Bronchial epithelial cell (primary cell): ENCODE measurements around the gene GPRASP3. TPM values are rescaled to one million over a fixed set of nuclear protein-coding genes. Genes with fewer than 3 reads are reported as not detected.

Experiments
- DNase-seq: peaks from one replicate; pipeline ENCODE4 v3.0.0-alpha.2; 2010; ENCODE audit warnings: low read depth
- FAIRE-seq: peaks from 2 replicates; lab custom pipeline; 2011; peaks lifted over from hg19 to GRCh38; lab: Jason Lieb, UNC
- H3K27me3 ChIP-seq: 2 replicates; pipeline ENCODE4 v1.5.1; 2011; ENCODE audit warnings: low read length; ENCODE audit not compliant: control insufficient read depth, insufficient read depth
- H3K36me3 ChIP-seq: 2 replicates; pipeline ENCODE4 v1.5.1; 2011; ENCODE audit warnings: low read length; ENCODE audit not compliant: control insufficient read depth, insufficient read depth
- H3K4me3 ChIP-seq: 2 replicates; pipeline ENCODE4 v1.5.1; 2011; ENCODE audit warnings: mild to moderate bottlenecking, low read depth, low read length, control low read depth
- total RNA-seq: library from RNA; depleted of rRNA; stranded (reverse); fragments of >200 nt; gene quantifications from 2 replicates; pipeline ENCODE4 v1.2.1, GENCODE V29; 2014
- TF ChIP-seq, protein P1 (sequence below): IDR thresholded peaks from 2 replicates; pipeline ENCODE4 v1.5.1; 2011; ENCODE audit warnings: mild to moderate bottlenecking, moderate library complexity, low read length, control low read depth, inconsistent platforms; ENCODE audit not compliant: insufficient read depth, severe bottlenecking

GPRASP3 gene
- total RNA-seq, 1 donor from 2014 or later, result 1.8 TPM

DNA sequence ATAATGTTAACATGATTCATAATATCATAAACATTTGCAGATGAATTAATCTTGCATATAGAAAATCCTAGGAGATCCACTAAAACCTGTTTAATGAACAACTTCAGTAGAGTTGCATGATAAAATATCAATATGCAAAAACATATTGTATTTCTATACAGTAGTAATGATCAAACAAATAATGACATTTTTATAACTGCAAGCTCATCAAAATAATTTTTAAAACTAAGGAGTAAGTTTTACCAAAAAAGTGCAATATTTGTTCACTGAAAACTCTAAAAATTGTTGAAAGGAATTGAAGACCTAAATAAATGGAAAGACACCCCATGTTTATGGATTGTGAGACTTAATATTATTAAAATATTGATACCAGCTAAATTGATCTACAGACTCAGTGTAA lies 24.2 kb upstream of the GPRASP3 start:
- Histone ChIP-seq H3K4me3 (no peak overlapping the region), H3K36me3 (no peaks in the 10 kb centered on the region), H3K27me3 (no peaks in the 10 kb centered on the region)
- DNase-seq (no peak), FAIRE-seq (no peak)
- TF ChIP-seq, protein P1, sequence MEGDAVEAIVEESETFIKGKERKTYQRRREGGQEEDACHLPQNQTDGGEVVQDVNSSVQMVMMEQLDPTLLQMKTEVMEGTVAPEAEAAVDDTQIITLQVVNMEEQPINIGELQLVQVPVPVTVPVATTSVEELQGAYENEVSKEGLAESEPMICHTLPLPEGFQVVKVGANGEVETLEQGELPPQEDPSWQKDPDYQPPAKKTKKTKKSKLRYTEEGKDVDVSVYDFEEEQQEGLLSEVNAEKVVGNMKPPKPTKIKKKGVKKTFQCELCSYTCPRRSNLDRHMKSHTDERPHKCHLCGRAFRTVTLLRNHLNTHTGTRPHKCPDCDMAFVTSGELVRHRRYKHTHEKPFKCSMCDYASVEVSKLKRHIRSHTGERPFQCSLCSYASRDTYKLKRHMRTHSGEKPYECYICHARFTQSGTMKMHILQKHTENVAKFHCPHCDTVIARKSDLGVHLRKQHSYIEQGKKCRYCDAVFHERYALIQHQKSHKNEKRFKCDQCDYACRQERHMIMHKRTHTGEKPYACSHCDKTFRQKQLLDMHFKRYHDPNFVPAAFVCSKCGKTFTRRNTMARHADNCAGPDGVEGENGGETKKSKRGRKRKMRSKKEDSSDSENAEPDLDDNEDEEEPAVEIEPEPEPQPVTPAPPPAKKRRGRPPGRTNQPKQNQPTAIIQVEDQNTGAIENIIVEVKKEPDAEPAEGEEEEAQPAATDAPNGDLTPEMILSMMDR, result no peak

DNA sequence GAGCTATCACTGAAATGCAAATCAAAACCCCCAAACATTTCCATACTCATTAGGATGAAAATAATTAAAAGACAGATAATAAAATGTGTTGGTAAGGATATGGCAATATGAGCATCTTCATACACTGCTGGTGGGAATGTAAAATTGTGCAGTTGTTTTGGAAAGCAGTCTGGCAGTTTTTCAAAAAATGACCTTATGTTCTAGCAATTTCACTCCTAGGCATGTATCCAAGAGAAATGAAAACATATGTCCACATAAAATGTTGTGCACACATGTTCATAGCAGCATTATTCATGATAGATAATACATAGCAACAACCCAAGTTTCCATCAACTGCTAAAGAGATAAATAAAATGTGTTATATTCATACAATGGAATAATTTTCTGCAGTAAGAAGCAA lies 23.0 kb upstream of the GPRASP3 start:
- peak; percentile 1 for DNase-seq
- H3K27me3 ChIP-seq, result no peaks in the 10 kb centered on the region
- no peak overlapping the region for H3K4me3 ChIP-seq
- TF ChIP-seq, protein P1, result no peak
- no peaks in the 10 kb centered on the region for H3K36me3 ChIP-seq
- no peak for FAIRE-seq

DNA sequence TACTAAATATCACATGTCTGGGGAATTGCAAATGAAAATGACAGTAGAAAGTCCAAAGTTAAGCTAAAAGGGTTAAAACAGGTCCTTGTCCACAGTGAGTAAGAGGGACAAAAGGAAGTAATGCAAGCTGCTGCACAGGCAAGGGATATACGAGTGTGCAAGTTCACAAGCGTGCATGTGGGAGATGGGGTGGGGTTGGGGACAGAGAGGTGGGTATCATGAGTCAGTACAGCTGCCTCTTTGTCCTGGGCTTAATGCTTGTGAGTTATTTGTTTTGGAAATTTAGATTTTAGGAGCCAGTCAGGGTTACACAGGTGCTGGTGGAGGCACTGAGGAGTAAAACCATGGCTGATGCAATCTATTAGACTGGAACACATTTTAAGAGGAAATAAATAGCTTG lies 11.6 kb upstream of the GPRASP3 start:
- FAIRE-seq, result no peak
- DNase-seq, result no peak
- H3K4me3 ChIP-seq, result no peak overlapping the region
- TF ChIP-seq, protein P1, result no peak
- H3K36me3 ChIP-seq, result no peaks in the 10 kb centered on the region
- H3K27me3 ChIP-seq, result no peaks in the 10 kb centered on the region

DNA sequence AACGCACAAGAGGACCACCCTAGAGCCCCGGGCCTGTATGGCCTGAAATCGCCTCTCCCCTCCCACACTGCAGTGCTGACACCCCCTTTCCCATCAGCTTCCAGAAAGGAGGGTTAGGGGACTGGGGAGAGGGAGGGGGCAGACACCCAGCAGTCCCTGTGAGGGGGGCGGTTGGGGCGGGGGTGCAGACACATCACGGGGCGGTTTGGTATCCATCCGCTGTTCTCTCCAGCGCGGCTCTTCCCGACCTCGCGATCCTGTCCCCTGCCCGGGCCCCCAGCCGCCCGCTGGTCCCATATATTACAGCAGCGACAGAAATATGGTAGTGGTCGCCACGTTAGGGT lies 8.7 kb upstream of the GPRASP3 start:
- no peak for DNase-seq
- Histone ChIP-seq H3K4me3 (peak overlapping the region; percentile 57), H3K36me3 (no peaks in the 10 kb centered on the region), H3K27me3 (no peaks in the 10 kb centered on the region)
- TF ChIP-seq, protein P1, result no peak
- no peak for FAIRE-seq

DNA sequence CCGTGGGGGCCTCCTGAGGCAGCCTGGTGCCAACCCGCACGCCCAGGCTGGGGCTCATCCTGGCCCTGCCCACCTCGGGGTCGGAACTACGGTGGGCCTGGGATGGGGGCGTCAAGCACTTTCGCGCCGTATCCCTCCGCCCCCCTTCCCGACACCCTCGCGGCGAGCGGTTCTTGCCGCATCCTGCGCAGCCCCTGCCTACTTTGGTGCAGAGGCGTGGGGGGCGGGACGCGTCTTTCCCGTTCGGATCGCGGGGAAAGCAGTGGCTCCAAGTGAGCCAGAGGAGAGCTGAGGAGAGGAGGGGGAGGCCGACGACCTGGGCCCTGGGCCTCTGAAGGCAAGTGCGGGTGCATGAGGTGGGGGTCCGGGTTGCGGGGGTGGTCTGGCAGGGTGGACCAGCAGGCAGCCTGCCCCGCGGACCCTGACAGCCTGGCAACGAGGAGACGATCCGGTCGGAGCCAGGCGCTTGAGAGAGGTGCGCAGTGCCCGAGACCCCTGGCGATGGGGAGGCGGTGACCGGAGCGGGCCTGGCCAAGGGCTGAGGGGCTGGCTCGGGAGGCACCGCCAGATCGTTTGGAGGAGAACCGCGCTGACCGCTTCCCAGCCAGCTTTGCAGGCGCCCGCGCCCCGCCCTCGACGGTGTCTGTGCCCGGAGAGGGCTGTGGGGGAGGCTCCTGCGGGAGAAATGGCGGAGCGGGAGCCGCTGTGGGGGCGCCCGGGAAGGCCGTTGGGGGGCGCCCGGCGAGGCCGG lies 8.2 kb upstream of the GPRASP3 start, which contains the start of gene GPRASP2:
Gene GPRASP2 (plus strand): TSS at position 233 of the 751 bp plus-strand sequence. CDS start 2,422 bp downstream, outside the sequence.
- TF ChIP-seq, protein P1, result no peak
- FAIRE-seq, result no peak
- DNase-seq, result no peak
- H3K27me3 ChIP-seq, result no peaks in the 10 kb centered on the region
- no peaks in the 10 kb centered on the region for H3K36me3 ChIP-seq
- H3K4me3 ChIP-seq, result peak within 1 kb of the TSS; percentile 57

DNA sequence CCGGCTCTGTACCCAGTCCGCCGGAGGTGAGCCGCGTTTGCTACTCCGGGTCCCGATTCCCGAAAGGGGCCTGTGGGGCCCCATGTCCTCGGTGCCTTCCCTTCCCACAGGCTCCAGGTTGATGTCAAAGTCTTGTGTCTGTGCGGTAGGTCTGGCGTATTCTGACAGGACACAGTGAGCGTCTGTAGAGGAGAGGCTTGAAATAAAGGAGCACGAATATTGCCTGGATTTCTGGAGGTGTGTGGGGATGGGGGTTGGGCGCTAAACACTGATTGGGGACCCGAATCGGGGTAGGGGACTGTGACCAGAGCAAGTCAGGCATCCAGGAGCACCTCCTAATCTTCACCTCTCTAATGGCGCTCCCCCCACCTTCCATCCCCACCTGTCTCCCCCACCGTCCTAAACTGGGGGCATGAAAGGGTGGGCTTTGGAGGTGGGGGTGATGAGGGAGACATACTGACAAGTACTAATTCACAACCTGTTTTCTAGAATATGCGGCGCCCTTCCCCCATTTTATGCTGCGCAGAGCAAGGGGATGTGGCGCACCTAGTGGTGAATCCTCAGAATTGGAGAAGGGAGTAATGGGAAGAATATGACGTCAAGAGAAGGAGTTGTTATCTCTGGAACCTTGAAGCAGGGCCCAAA lies 7.4 kb upstream of the GPRASP3 start:
- DNase-seq (peak; percentile 34), FAIRE-seq (no peak)
- TF ChIP-seq, protein P1, result peak; percentile 50
- Histone ChIP-seq H3K36me3 (no peaks in the 10 kb centered on the region), H3K27me3 (no peaks in the 10 kb centered on the region), H3K4me3 (peak overlapping the region; percentile 57)
